Activated naive CD4-positive, alpha-beta T cell treated with anti-CD3 and anti-CD28 coated beads, Interleukin-2, amount 10 ng/mL, durations not matched to agents 7 days and 5 days (primary cell): ENCODE measurements around the gene ACOT7.

Experiments used
- CTCF ChIA-PET: fragments of 350-600 bp; sonication (Branson Sonifier 250); formaldehyde crosslinking; loops from one replicate; lab custom pipeline; 2021; ENCODE audit warnings: antibody characterized with exemption; lab: Charles Lee
- DNase-seq: peaks from one replicate; pipeline ENCODE4 v3.0.0-alpha.2; 2020
- H3K27ac Mint-ChIP-seq: one replicate; pipeline ENCODE4 v1.8.0; 2021; ENCODE audit warnings: mild to moderate bottlenecking, moderate library complexity, mixed read lengths
- H3K27me3 Mint-ChIP-seq: one replicate; pipeline ENCODE4 v1.8.0; 2021; ENCODE audit warnings: mild to moderate bottlenecking, mixed read lengths
- H3K36me3 Mint-ChIP-seq: one replicate; pipeline ENCODE4 v1.8.0; 2021; ENCODE audit warnings: mixed read lengths
- H3K4me1 Mint-ChIP-seq: one replicate; pipeline ENCODE4 v1.8.0; 2021; ENCODE audit warnings: mixed read lengths
- H3K4me3 Mint-ChIP-seq: one replicate; pipeline ENCODE4 v1.8.0; 2021; ENCODE audit warnings: mild to moderate bottlenecking, moderate library complexity, mixed read lengths
- H3K9me3 Mint-ChIP-seq: one replicate; pipeline ENCODE4 v1.8.0; 2021; ENCODE audit warnings: mixed read lengths

ACOT7 gene

GRCh38 chr1:6307099-6307498 is 86.5 kb downstream of the ACOT7 start:
- Mint-ChIP-seq H3K4me1 (no peaks in the 10 kb centered on the region), H3K9me3 (peaks cover 12% of the 10 kb centered on the region), H3K4me3 (no peak overlapping the region), H3K36me3 (peaks cover 20% of the 10 kb centered on the region), H3K27me3 (no peaks in the 10 kb centered on the region), H3K27ac (no peak overlapping the region)
- CTCF ChIA-PET: no interaction called here
- no peak for DNase-seq

GRCh38 chr1:6303397-6304012 is 90.1 kb downstream of the ACOT7 start:
- H3K27ac Mint-ChIP-seq: no peak overlapping the region
- no peaks in the 10 kb centered on the region for H3K27me3 Mint-ChIP-seq
- DNase-seq: no peak
- peaks cover 11% of the 10 kb centered on the region for H3K9me3 Mint-ChIP-seq
- H3K4me1 Mint-ChIP-seq: no peaks in the 10 kb centered on the region
- H3K4me3 Mint-ChIP-seq: no peak overlapping the region
- CTCF ChIA-PET: no interaction called here
- peaks cover 17% of the 10 kb centered on the region for H3K36me3 Mint-ChIP-seq

- CTCF ChIA-PET: no interaction called here
- Mint-ChIP-seq H3K27me3 (no peaks in the 10 kb centered on the region), H3K4me1 (no peaks in the 10 kb centered on the region), H3K4me3 (no peak overlapping the region), H3K36me3 (peaks cover 13% of the 10 kb centered on the region), H3K9me3 (peaks cover 2% of the 10 kb centered on the region), H3K27ac (no peak overlapping the region)
- DNase-seq: no peak
These were observed 91.0 kb downstream of the ACOT7 start for GRCh38 chr1:6302568-6302967.

- CTCF ChIA-PET: no interaction called here
- Mint-ChIP-seq H3K36me3 (peaks cover 3% of the 10 kb centered on the region), H3K27ac (no peak overlapping the region), H3K4me1 (no peaks in the 10 kb centered on the region), H3K4me3 (no peak overlapping the region), H3K27me3 (no peaks in the 10 kb centered on the region), H3K9me3 (no peaks in the 10 kb centered on the region)
- DNase-seq: no peak
These were observed 92.0 kb downstream of the ACOT7 start for GRCh38 chr1:6301526-6301925.

GRCh38 chr1:6300342-6301048 is 93.1 kb downstream of the ACOT7 start:
- Mint-ChIP-seq H3K27ac (no peak overlapping the region), H3K36me3 (no peaks in the 10 kb centered on the region), H3K9me3 (no peaks in the 10 kb centered on the region), H3K27me3 (no peaks in the 10 kb centered on the region), H3K4me1 (no peaks in the 10 kb centered on the region), H3K4me3 (no peak overlapping the region)
- no peak for DNase-seq
- CTCF ChIA-PET: no interaction called here

- Mint-ChIP-seq H3K9me3 (no peaks in the 10 kb centered on the region), H3K36me3 (no peaks in the 10 kb centered on the region), H3K4me3 (no peak overlapping the region), H3K27me3 (no peaks in the 10 kb centered on the region), H3K27ac (peak overlapping the region; percentile 64), H3K4me1 (peaks cover 2% of the 10 kb centered on the region)
- no peak for DNase-seq
- CTCF ChIA-PET: no interaction called here
These were observed 93.9 kb downstream of the ACOT7 start for GRCh38 chr1:6299557-6300165.

- peaks cover 4% of the 10 kb centered on the region for H3K36me3 Mint-ChIP-seq
These were observed 94.6 kb downstream of the ACOT7 start for GRCh38 chr1:6298940-6299465.

GRCh38 chr1:6298530-6298929 is 95.0 kb downstream of the ACOT7 start:
- CTCF ChIA-PET: no interaction called here

More at GRCh38 chr1:6298940-6299465, 94.6 kb downstream of the ACOT7 start:
- Mint-ChIP-seq H3K9me3 (no peaks in the 10 kb centered on the region), H3K27me3 (no peaks in the 10 kb centered on the region), H3K27ac (no peak overlapping the region), H3K4me3 (no peak overlapping the region), H3K4me1 (peaks cover 6% of the 10 kb centered on the region)
- CTCF ChIA-PET: no interaction called here
- no peak for DNase-seq

GRCh38 chr1:6295910-6296309 is 97.7 kb downstream of the ACOT7 start:
- H3K4me1 Mint-ChIP-seq: peaks cover 6% of the 10 kb centered on the region
- H3K27me3 Mint-ChIP-seq: no peaks in the 10 kb centered on the region
- H3K27ac Mint-ChIP-seq: peak overlapping the region; percentile 49
- no peak overlapping the region for H3K4me3 Mint-ChIP-seq
- no peaks in the 10 kb centered on the region for H3K9me3 Mint-ChIP-seq
- no peak for DNase-seq
- CTCF ChIA-PET: no interaction called here
- H3K36me3 Mint-ChIP-seq: peaks cover 12% of the 10 kb centered on the region

More at GRCh38 chr1:6298530-6298929, 95.0 kb downstream of the ACOT7 start:
- no peaks in the 10 kb centered on the region for H3K9me3 Mint-ChIP-seq
- no peak overlapping the region for H3K27ac Mint-ChIP-seq
- H3K4me3 Mint-ChIP-seq: no peak overlapping the region
- H3K4me1 Mint-ChIP-seq: peaks cover 6% of the 10 kb centered on the region
- peaks cover 7% of the 10 kb centered on the region for H3K36me3 Mint-ChIP-seq
- H3K27me3 Mint-ChIP-seq: no peaks in the 10 kb centered on the region
- DNase-seq: no peak

- H3K36me3 Mint-ChIP-seq: peaks cover 12% of the 10 kb centered on the region
- H3K27ac Mint-ChIP-seq: no peak overlapping the region
- CTCF ChIA-PET: no interaction called here
- H3K9me3 Mint-ChIP-seq: no peaks in the 10 kb centered on the region
- no peaks in the 10 kb centered on the region for H3K27me3 Mint-ChIP-seq
- DNase-seq: no peak
- H3K4me1 Mint-ChIP-seq: peaks cover 6% of the 10 kb centered on the region
- H3K4me3 Mint-ChIP-seq: no peak overlapping the region
These were observed 98.5 kb downstream of the ACOT7 start for GRCh38 chr1:6294890-6295556.

- H3K9me3 Mint-ChIP-seq: no peaks in the 10 kb centered on the region
- no peak overlapping the region for H3K27ac Mint-ChIP-seq
- no peak overlapping the region for H3K4me3 Mint-ChIP-seq
- CTCF ChIA-PET: interaction anchor here (0.5 kb wide), 1 partner anchor 54 kb away, joined by 3 read pairs; no protein-coding TSS in a partner anchor
- no peak for DNase-seq
- H3K36me3 Mint-ChIP-seq: peaks cover 12% of the 10 kb centered on the region
- peaks cover 6% of the 10 kb centered on the region for H3K4me1 Mint-ChIP-seq
- H3K27me3 Mint-ChIP-seq: no peaks in the 10 kb centered on the region
These were observed 99.3 kb downstream of the ACOT7 start for GRCh38 chr1:6294080-6294889.

- Mint-ChIP-seq H3K9me3 (no peaks in the 10 kb centered on the region), H3K36me3 (peaks cover 12% of the 10 kb centered on the region), H3K27me3 (no peaks in the 10 kb centered on the region), H3K4me3 (no peak overlapping the region), H3K27ac (no peak overlapping the region), H3K4me1 (peaks cover 6% of the 10 kb centered on the region)
- CTCF ChIA-PET: no interaction called here
- no peak for DNase-seq
These were observed 101.5 kb downstream of the ACOT7 start for GRCh38 chr1:6292102-6292501.

GRCh38 chr1:6288665-6289064 is 104.9 kb downstream of the ACOT7 start:
- H3K27ac Mint-ChIP-seq: no peak overlapping the region
- CTCF ChIA-PET: no interaction called here
- H3K4me3 Mint-ChIP-seq: no peak overlapping the region
- no peaks in the 10 kb centered on the region for H3K9me3 Mint-ChIP-seq
- no peaks in the 10 kb centered on the region for H3K4me1 Mint-ChIP-seq
- no peaks in the 10 kb centered on the region for H3K27me3 Mint-ChIP-seq
- no peak for DNase-seq
- H3K36me3 Mint-ChIP-seq: peaks cover 7% of the 10 kb centered on the region

GRCh38 chr1:6288026-6288425 is 105.5 kb downstream of the ACOT7 start:
- Mint-ChIP-seq H3K4me3 (no peak overlapping the region), H3K9me3 (no peaks in the 10 kb centered on the region), H3K36me3 (peaks cover under 1% of the 10 kb centered on the region), H3K27me3 (no peaks in the 10 kb centered on the region), H3K4me1 (no peaks in the 10 kb centered on the region), H3K27ac (no peak overlapping the region)
- no peak for DNase-seq
- CTCF ChIA-PET: no interaction called here
